ENCODE data around the gene CACNA1C.

CACNA1C gene

DNA sequence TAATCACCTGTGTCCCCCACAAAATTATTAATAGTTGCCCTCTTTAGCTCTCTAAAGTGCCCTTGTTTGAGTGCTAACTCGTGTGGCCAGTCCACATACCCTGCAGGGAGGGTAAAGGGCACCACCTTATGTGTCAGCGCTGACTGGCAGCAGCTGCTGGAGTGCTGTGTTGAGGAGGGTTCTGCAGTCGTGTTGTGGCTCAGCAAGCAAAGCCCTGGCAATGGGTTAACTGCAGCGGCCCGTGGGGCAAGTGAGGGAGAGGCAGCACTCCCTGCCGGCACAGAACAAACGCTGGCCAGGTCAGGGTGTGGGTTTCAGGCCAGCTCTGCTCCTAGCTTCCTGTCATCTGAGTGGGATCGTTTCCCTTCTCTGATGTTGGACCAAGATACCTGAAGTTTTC is 369.8 kb downstream of the CACNA1C start:
- no peak overlapping the region for H3K4me3 ChIP-seq (ENCODE audit: low read length)
- no peaks in the 10 kb centered on the region for H3K36me3 ChIP-seq (ENCODE audit: insufficient read depth, low read length)
- no peak overlapping the region for H2AFZ ChIP-seq (ENCODE audit: low read depth, low read length)
- H3K27me3 ChIP-seq (ENCODE audit: insufficient read depth, low read length) = peaks cover 4% of the 10 kb centered on the region
- no peaks in the 10 kb centered on the region for H3K9me3 ChIP-seq (ENCODE audit: low read length)
- H3K4me1 ChIP-seq (ENCODE audit: insufficient read depth, low read length) = no peaks in the 10 kb centered on the region

GRCh38 chr12:2429032-2429431 is 376.2 kb downstream of the CACNA1C start:
- Histone ChIP-seq H3K4me1 (ENCODE audit: insufficient read depth, low read length) (no peaks in the 10 kb centered on the region), H3K36me3 (ENCODE audit: insufficient read depth, low read length) (no peaks in the 10 kb centered on the region), H3K4me3 (ENCODE audit: low read length) (no peak overlapping the region), H3K9me3 (ENCODE audit: low read length) (no peaks in the 10 kb centered on the region), H3K27me3 (ENCODE audit: insufficient read depth, low read length) (peaks cover 5% of the 10 kb centered on the region), H2AFZ (ENCODE audit: low read depth, low read length) (no peak overlapping the region)

- H3K27me3 ChIP-seq (ENCODE audit: insufficient read depth, low read length) = peaks cover 5% of the 10 kb centered on the region
- H3K4me3 ChIP-seq (ENCODE audit: low read length) = no peak overlapping the region
- no peaks in the 10 kb centered on the region for H3K36me3 ChIP-seq (ENCODE audit: insufficient read depth, low read length)
- H3K4me1 ChIP-seq (ENCODE audit: insufficient read depth, low read length) = no peaks in the 10 kb centered on the region
- no peak overlapping the region for H2AFZ ChIP-seq (ENCODE audit: low read depth, low read length)
- H3K9me3 ChIP-seq (ENCODE audit: low read length) = no peaks in the 10 kb centered on the region
These were observed 379.0 kb downstream of the CACNA1C start for GRCh38 chr12:2431810-2432209.

DNA sequence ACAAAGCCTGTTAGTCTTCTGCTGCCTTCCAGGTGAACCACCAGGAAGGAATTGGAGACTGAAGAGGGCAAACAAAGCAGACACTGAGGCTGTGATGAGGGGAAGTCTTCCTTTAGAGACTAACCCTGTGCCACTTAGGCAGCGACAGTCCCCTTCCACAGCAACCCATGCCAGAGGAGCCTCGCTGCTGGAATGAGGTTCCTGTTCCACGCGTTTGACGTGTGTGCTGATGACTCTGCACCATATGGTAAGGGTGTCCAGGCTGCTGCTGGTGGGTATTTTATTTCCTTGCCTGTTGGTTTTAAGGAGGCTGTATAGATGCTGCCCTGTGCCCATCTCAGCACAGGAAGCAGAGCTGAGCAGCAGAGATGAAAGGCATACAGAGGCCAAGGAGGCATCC is 380.1 kb downstream of the CACNA1C start:
- Histone ChIP-seq H3K9me3 (ENCODE audit: low read length) (no peaks in the 10 kb centered on the region), H3K4me3 (ENCODE audit: low read length) (no peak overlapping the region), H2AFZ (ENCODE audit: low read depth, low read length) (no peak overlapping the region), H3K27me3 (ENCODE audit: insufficient read depth, low read length) (peaks cover 5% of the 10 kb centered on the region), H3K4me1 (ENCODE audit: insufficient read depth, low read length) (no peaks in the 10 kb centered on the region), H3K36me3 (ENCODE audit: insufficient read depth, low read length) (no peaks in the 10 kb centered on the region)

- H3K27me3 ChIP-seq (ENCODE audit: insufficient read depth, low read length) = no peaks in the 10 kb centered on the region
- H3K9me3 ChIP-seq (ENCODE audit: low read length) = no peaks in the 10 kb centered on the region
These were observed 382.7 kb downstream of the CACNA1C start for GRCh38 chr12:2435511-2435910.

DNA sequence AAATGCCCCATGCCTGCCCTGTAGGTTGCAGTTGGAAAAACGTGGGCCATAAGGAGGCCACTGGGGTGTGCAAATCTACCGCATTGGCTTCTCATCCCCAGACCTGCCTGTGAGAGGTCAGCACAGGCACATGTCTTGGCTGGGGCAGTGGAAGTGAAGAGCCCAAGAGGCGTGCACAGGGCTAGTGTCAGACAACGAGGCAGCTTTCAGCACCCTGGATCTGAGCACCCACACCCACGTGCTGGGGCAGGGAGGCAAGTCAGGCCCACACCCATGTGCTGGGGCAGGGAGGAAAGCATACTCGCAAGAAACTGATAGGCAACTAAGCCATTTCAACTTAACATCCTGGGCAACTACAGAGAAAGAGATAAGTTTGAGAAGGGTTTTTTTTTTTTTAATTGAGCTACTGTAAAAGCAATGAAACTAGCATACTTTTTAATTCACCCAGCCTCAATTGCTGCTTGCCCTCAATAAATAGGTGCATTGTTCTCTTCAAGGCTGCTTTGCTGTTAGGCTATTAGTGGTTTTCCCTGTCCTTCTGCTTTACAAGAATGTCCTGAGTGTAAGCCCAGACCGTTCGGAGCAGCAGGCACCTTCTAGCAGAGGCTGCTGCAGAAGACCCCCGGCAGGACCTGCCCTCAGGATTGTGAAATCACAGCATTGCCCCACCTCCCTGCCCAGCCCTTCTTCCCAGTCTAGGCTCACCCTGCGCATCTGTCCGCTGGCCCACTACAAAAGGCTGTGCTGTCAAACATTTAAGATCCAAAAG is 386.7 kb downstream of the CACNA1C start:
- no peaks in the 10 kb centered on the region for H3K9me3 ChIP-seq (ENCODE audit: low read length)
- H3K4me3 ChIP-seq (ENCODE audit: low read length) = no peak overlapping the region
- H3K36me3 ChIP-seq (ENCODE audit: insufficient read depth, low read length) = no peaks in the 10 kb centered on the region
- H3K27me3 ChIP-seq (ENCODE audit: insufficient read depth, low read length) = no peaks in the 10 kb centered on the region
- peaks cover 5% of the 10 kb centered on the region for H3K4me1 ChIP-seq (ENCODE audit: insufficient read depth, low read length)
- H2AFZ ChIP-seq (ENCODE audit: low read depth, low read length) = no peak overlapping the region

More at GRCh38 chr12:2435511-2435910, 382.7 kb downstream of the CACNA1C start:
- Histone ChIP-seq H3K4me1 (ENCODE audit: insufficient read depth, low read length) (no peaks in the 10 kb centered on the region), H3K4me3 (ENCODE audit: low read length) (no peak overlapping the region), H3K36me3 (ENCODE audit: insufficient read depth, low read length) (no peaks in the 10 kb centered on the region), H2AFZ (ENCODE audit: low read depth, low read length) (no peak overlapping the region)

DNA sequence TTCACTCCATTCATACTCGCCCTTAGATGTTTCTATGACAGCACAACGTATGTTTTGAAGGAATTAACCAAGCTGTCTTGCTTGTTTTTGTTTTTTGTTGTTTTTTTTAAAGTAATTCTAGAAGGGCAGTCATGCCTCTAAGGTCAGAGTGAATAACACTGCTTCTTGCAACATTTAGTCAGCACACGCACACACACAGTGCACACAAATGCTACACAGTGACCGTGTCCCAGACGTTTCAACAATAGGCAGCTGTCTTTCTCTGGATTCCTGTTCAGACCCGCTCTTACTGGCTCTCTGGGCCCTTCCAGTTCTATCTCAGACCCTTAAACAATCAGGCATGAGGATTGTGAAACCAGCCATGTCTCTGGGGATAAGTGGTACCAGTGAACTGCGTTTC is 391.0 kb downstream of the CACNA1C start:
- H3K36me3 ChIP-seq (ENCODE audit: insufficient read depth, low read length) = no peaks in the 10 kb centered on the region
- no peak overlapping the region for H2AFZ ChIP-seq (ENCODE audit: low read depth, low read length)
- no peaks in the 10 kb centered on the region for H3K9me3 ChIP-seq (ENCODE audit: low read length)
- peaks cover 5% of the 10 kb centered on the region for H3K4me1 ChIP-seq (ENCODE audit: insufficient read depth, low read length)
- no peaks in the 10 kb centered on the region for H3K27me3 ChIP-seq (ENCODE audit: insufficient read depth, low read length)
- no peak overlapping the region for H3K4me3 ChIP-seq (ENCODE audit: low read length)

- no peak overlapping the region for H3K4me3 ChIP-seq (ENCODE audit: low read length)
- H2AFZ ChIP-seq (ENCODE audit: low read depth, low read length) = no peak overlapping the region
- H3K4me1 ChIP-seq (ENCODE audit: insufficient read depth, low read length) = peaks cover 5% of the 10 kb centered on the region
- H3K27me3 ChIP-seq (ENCODE audit: insufficient read depth, low read length) = no peaks in the 10 kb centered on the region
- H3K9me3 ChIP-seq (ENCODE audit: low read length) = no peaks in the 10 kb centered on the region
- H3K36me3 ChIP-seq (ENCODE audit: insufficient read depth, low read length) = no peaks in the 10 kb centered on the region
These were observed 393.2 kb downstream of the CACNA1C start for GRCh38 chr12:2445968-2446367.

DNA sequence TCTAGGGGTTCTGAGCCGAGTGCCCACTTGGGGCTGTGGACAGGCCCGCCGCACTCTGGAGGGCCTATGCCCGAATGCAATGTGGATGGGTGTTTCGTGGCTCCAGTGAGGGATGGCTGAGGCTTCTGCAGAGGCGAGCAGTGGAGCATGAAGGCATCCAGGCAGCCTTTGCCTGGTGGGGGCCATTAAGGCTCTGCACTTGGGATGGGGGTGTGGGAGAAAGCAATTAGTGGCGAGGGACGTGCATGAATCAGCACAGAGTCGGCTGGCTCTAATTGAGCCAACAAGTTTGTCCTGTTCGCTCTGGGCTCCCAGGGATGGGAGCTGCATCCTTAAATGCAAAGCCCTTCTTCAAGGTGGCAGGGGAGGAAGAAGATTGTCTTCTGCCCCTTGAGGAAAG is 395.1 kb downstream of the CACNA1C start:
- no peak overlapping the region for H3K4me3 ChIP-seq (ENCODE audit: low read length)
- peaks cover 5% of the 10 kb centered on the region for H3K4me1 ChIP-seq (ENCODE audit: insufficient read depth, low read length)
- no peaks in the 10 kb centered on the region for H3K9me3 ChIP-seq (ENCODE audit: low read length)
- no peaks in the 10 kb centered on the region for H3K27me3 ChIP-seq (ENCODE audit: insufficient read depth, low read length)
- H2AFZ ChIP-seq (ENCODE audit: low read depth, low read length) = no peak overlapping the region
- H3K36me3 ChIP-seq (ENCODE audit: insufficient read depth, low read length) = no peaks in the 10 kb centered on the region

GRCh38 chr12:2449586-2449985 is 396.8 kb downstream of the CACNA1C start:
- Histone ChIP-seq H3K4me1 (ENCODE audit: insufficient read depth, low read length) (no peaks in the 10 kb centered on the region), H3K4me3 (ENCODE audit: low read length) (no peak overlapping the region), H3K27me3 (ENCODE audit: insufficient read depth, low read length) (no peaks in the 10 kb centered on the region), H3K36me3 (ENCODE audit: insufficient read depth, low read length) (no peaks in the 10 kb centered on the region), H3K9me3 (ENCODE audit: low read length) (no peaks in the 10 kb centered on the region), H2AFZ (ENCODE audit: low read depth, low read length) (no peak overlapping the region)

- no peaks in the 10 kb centered on the region for H3K27me3 ChIP-seq (ENCODE audit: insufficient read depth, low read length)
- H3K36me3 ChIP-seq (ENCODE audit: insufficient read depth, low read length) = no peaks in the 10 kb centered on the region
- no peak overlapping the region for H2AFZ ChIP-seq (ENCODE audit: low read depth, low read length)
- H3K4me1 ChIP-seq (ENCODE audit: insufficient read depth, low read length) = no peaks in the 10 kb centered on the region
- no peaks in the 10 kb centered on the region for H3K9me3 ChIP-seq (ENCODE audit: low read length)
- H3K4me3 ChIP-seq (ENCODE audit: low read length) = no peak overlapping the region
These were observed 397.8 kb downstream of the CACNA1C start for GRCh38 chr12:2450553-2450952.

- Histone ChIP-seq H2AFZ (ENCODE audit: low read depth, low read length) (no peak overlapping the region), H3K4me1 (ENCODE audit: insufficient read depth, low read length) (no peaks in the 10 kb centered on the region), H3K4me3 (ENCODE audit: low read length) (no peak overlapping the region), H3K27me3 (ENCODE audit: insufficient read depth, low read length) (no peaks in the 10 kb centered on the region), H3K9me3 (ENCODE audit: low read length) (no peaks in the 10 kb centered on the region), H3K36me3 (ENCODE audit: insufficient read depth, low read length) (no peaks in the 10 kb centered on the region)
These were observed 398.2 kb downstream of the CACNA1C start for GRCh38 chr12:2451025-2451424.

GRCh38 chr12:2451497-2451896 is 398.7 kb downstream of the CACNA1C start:
- H3K36me3 ChIP-seq (ENCODE audit: insufficient read depth, low read length) = no peaks in the 10 kb centered on the region
- H3K27me3 ChIP-seq (ENCODE audit: insufficient read depth, low read length) = no peaks in the 10 kb centered on the region
- H3K4me3 ChIP-seq (ENCODE audit: low read length) = no peak overlapping the region
- no peak overlapping the region for H2AFZ ChIP-seq (ENCODE audit: low read depth, low read length)
- H3K9me3 ChIP-seq (ENCODE audit: low read length) = no peaks in the 10 kb centered on the region
- no peaks in the 10 kb centered on the region for H3K4me1 ChIP-seq (ENCODE audit: insufficient read depth, low read length)

All from neuron (in vitro differentiated cells).